ENCODE results near the gene KAT2B.

KAT2B gene

GRCh38 chr3:20147361-20147760, 107.1 kb downstream of the KAT2B start:
- TF ChIP-seq CTCF (IDR thresholded peaks at IDR 0.05), result no peak
- Histone ChIP-seq H3K27ac (no peak overlapping the region), H3K4me3 (ENCODE audit: low read depth in 1 of 2, low read length in 1 of 2) (no peak overlapping the region), H3K9me3 (no peaks in the 10 kb centered on the region), H3K4me1 (ENCODE audit: control insufficient read depth in 1 of 2, insufficient read depth in 1 of 2, low read depth in 1 of 2, low read length in 1 of 2) (no peaks in the 10 kb centered on the region), H3K27me3 (no peaks in the 10 kb centered on the region), H3K36me3 (peaks cover 71% of the 10 kb centered on the region)

GRCh38 chr3:20148466-20148865, 108.2 kb downstream of the KAT2B start:
- TF ChIP-seq CTCF (IDR thresholded peaks at IDR 0.05), result no peak
- no peaks in the 10 kb centered on the region for H3K9me3 ChIP-seq
- no peak overlapping the region for H3K4me3 ChIP-seq (ENCODE audit: low read depth in 1 of 2, low read length in 1 of 2)
- no peaks in the 10 kb centered on the region for H3K27me3 ChIP-seq
- H3K27ac ChIP-seq, result no peak overlapping the region
- peaks cover 70% of the 10 kb centered on the region for H3K36me3 ChIP-seq
- H3K4me1 ChIP-seq (ENCODE audit: control insufficient read depth in 1 of 2, insufficient read depth in 1 of 2, low read depth in 1 of 2, low read length in 1 of 2), result no peaks in the 10 kb centered on the region

- Histone ChIP-seq H3K27me3 (no peaks in the 10 kb centered on the region), H3K4me3 (ENCODE audit: low read depth in 1 of 2, low read length in 1 of 2) (no peak overlapping the region), H3K36me3 (peaks cover 44% of the 10 kb centered on the region), H3K4me1 (ENCODE audit: control insufficient read depth in 1 of 2, insufficient read depth in 1 of 2, low read depth in 1 of 2, low read length in 1 of 2) (no peaks in the 10 kb centered on the region), H3K27ac (no peak overlapping the region), H3K9me3 (no peaks in the 10 kb centered on the region)
- no peak for TF ChIP-seq CTCF (IDR thresholded peaks at IDR 0.05)
These were observed 113.8 kb downstream of the KAT2B start for GRCh38 chr3:20154078-20154477.

GRCh38 chr3:20154928-20155327, 114.7 kb downstream of the KAT2B start:
- H3K27me3 ChIP-seq, result no peaks in the 10 kb centered on the region
- H3K27ac ChIP-seq, result no peak overlapping the region
- H3K4me1 ChIP-seq (ENCODE audit: control insufficient read depth in 1 of 2, insufficient read depth in 1 of 2, low read depth in 1 of 2, low read length in 1 of 2), result no peaks in the 10 kb centered on the region
- H3K9me3 ChIP-seq, result no peaks in the 10 kb centered on the region
- no peak overlapping the region for H3K4me3 ChIP-seq (ENCODE audit: low read depth in 1 of 2, low read length in 1 of 2)
- H3K36me3 ChIP-seq, result peaks cover 37% of the 10 kb centered on the region
- no peak for TF ChIP-seq CTCF (IDR thresholded peaks at IDR 0.05)

- Histone ChIP-seq H3K4me1 (ENCODE audit: control insufficient read depth in 1 of 2, insufficient read depth in 1 of 2, low read depth in 1 of 2, low read length in 1 of 2) (no peaks in the 10 kb centered on the region), H3K27ac (peak overlapping the region; percentile 56), H3K36me3 (peaks cover 5% of the 10 kb centered on the region), H3K4me3 (ENCODE audit: low read depth in 1 of 2, low read length in 1 of 2) (no peak overlapping the region), H3K27me3 (no peaks in the 10 kb centered on the region), H3K9me3 (no peaks in the 10 kb centered on the region)
- TF ChIP-seq CTCF (IDR thresholded peaks at IDR 0.05), result no peak
These were observed 120.0 kb downstream of the KAT2B start for GRCh38 chr3:20160230-20160629.

- H3K4me3 ChIP-seq (ENCODE audit: low read depth in 1 of 2, low read length in 1 of 2), result no peak overlapping the region
- no peaks in the 10 kb centered on the region for H3K27me3 ChIP-seq
- no peaks in the 10 kb centered on the region for H3K4me1 ChIP-seq (ENCODE audit: control insufficient read depth in 1 of 2, insufficient read depth in 1 of 2, low read depth in 1 of 2, low read length in 1 of 2)
- no peak for TF ChIP-seq CTCF (IDR thresholded peaks at IDR 0.05)
- no peak overlapping the region for H3K27ac ChIP-seq
- no peaks in the 10 kb centered on the region for H3K9me3 ChIP-seq
- H3K36me3 ChIP-seq, result no peaks in the 10 kb centered on the region
These were observed 121.5 kb downstream of the KAT2B start for GRCh38 chr3:20161714-20162113.

Measured in neutrophil (primary cell).